Right lobe of liver (tissue), 6 donors: ENCODE results near the gene GRXCR2. TPM values are rescaled to one million over a fixed set of nuclear protein-coding genes. Genes with fewer than 3 reads are reported as not detected.
A peak's percentile ranks its signal among the peaks of the same experiment; 100 is the strongest.
"Not testable (repeated sequence)": the region's sequence is repeated elsewhere in the genome, so short reads cannot be mapped to it uniquely, and the experiment has no call there.

Experiments
- ATAC-seq, 4 donors: fragments of 200-7000 bp; cut with Tn5 transposase; one replicate each; pipeline ENCODE4 v1.9.1; 2020; ENCODE audit warnings: mild to moderate bottlenecking in 4 of 4, moderate library complexity in 4 of 4
- DNase-seq, 3 donors: peaks; one replicate each; pipeline ENCODE4 v3.0.0-alpha.2; 2020
- H3K27ac ChIP-seq, 3 donors: fragments of 200-600 bp; one replicate each; pipeline ENCODE4 v1.8.0; 2022
- H3K27me3 ChIP-seq, 2 donors: fragments of 200-600 bp; one replicate each; pipeline ENCODE4 v1.8.0; 2022
- H3K36me3 ChIP-seq, 4 donors: fragments of 200-600 bp; sonication (generic) in 1 of 4; one replicate each; pipeline versions ENCODE4 v1.5.1 to v1.8.0; 2017 to 2022; ENCODE audit warnings: control low read depth in 1 of 4
- H3K4me1 ChIP-seq, 4 donors: fragments of 200-600 bp; sonication (generic) in 1 of 4; one replicate each; pipeline versions ENCODE4 v1.5.1 to v1.8.0; 2017 to 2022; ENCODE audit warnings: control low read depth in 1 of 4
- H3K4me3 ChIP-seq, 3 donors: fragments of 200-600 bp; one replicate each; pipeline ENCODE4 v1.8.0; 2022
- H3K9me3 ChIP-seq, 4 donors: fragments of 200-600 bp; sonication (generic) in 1 of 4; one replicate each; pipeline versions ENCODE4 v1.5.1 to v1.8.0; 2017 to 2022; ENCODE audit warnings: control low read depth in 1 of 4
- POLR2A ChIP-seq: fragments of 450-650 bp; IDR thresholded peaks from one replicate; pipeline ENCODE4 v1.6.1; 2017; ENCODE audit warnings: antibody characterized with exemption, mild to moderate bottlenecking
- WGBS: methylation state at CpG from one replicate; pipeline ENCODE4 v1.1.6; 2018; ENCODE audit warnings: low coverage, low lambda C conversion rate; ENCODE audit not compliant: insufficient coverage; ENCODE audit errors: missing lambda C conversion rate; 5-methylcytosine and 5-hydroxymethylcytosine counted together
- intact Hi-C, 2 donors: fragments of 100-400 bp; cut with DNase I; formaldehyde crosslinking; loops; one replicate each; pipeline versions ENCODE4 v1.11.2 to v1.14.1; 2022
- total RNA-seq, 6 experiments: library from RNA; depleted of rRNA in 2 of 6; stranded (reverse); fragments of >200 nt in 2 of 6; fragmentation: NEBNext Ultra II Directional in 3 of 6; extraction: Animal tissue kit (Norgen Biotek cat#: 25700) in 3 of 6; gene quantifications; one replicate each; pipeline versions ENCODE4 v1.1.0 to v1.2.4, GENCODE V29; 2016 to 2023
- TF ChIP-seq, protein P1 (sequence below), 4 donors: fragments of 200-600 bp in 3 of 4; fragments of 450-650 bp in 1 of 4; IDR thresholded peaks; one replicate each; pipeline versions ENCODE4 v1.5.1 to v1.8.0; 2016 to 2022; ENCODE audit warnings: antibody characterized with exemption in 4 of 4, mild to moderate bottlenecking in 2 of 4
- donor health status: DM: no; HTN: yes; CAD: no.
- donor health status: DM: no; HTN: no; CAD: no.
- donor health status: DM: no; HTN: no; CAD: no.
- donor health status: DM: no; HTN: yes; CAD: no.
- donor health status: DM: no; HTN: yes; CAD: no.

GRXCR2 gene
- total RNA-seq, 6 experiments from 2014 or later: not detected

DNA sequence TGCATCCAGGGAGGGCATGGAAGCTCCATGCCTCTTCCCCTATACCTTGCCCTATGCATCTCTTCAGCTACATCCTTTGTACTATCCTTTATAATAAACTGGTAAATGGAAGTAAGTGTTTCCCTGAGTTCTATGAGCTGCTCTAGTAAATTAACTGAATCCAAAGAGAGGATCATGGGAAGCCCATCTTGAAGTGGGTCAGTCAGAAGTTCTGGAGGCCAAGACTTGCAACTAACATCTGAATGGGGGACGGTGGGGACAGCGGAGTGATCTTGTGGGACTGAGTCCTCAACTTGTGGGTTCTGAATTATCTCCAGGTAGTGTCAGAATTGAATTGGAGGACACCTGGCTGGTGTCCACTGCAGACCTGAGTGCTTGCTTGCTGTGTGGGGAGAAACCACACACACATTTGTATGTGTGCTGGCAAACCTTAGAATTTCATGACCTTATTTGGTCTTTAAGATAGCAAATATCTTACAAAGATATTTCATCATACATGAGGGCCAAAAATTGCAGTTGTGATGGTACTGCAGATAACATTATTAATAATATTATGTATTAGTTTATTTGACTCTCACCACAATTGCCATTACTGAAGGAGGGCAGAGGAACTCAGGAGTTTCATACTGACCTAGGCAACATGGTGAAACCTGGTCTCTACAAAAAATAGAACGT, 32.2 kb downstream of the GRXCR2 start:
- Histone ChIP-seq H3K27ac (no peak overlapping the region), H3K36me3 (no peaks in the 10 kb centered on the region), H3K27me3 (no peaks in the 10 kb centered on the region), H3K4me3 (no peak overlapping the region), H3K4me1 (no peaks in the 10 kb centered on the region), H3K9me3 (no peaks in the 10 kb centered on the region)
- ATAC-seq (no peak), DNase-seq (no peak)
- WGBS: 86% methylated on average over 3 of the region's 3 CpGs
- TF ChIP-seq POLR2A: no peak
- TF ChIP-seq, protein P1, sequence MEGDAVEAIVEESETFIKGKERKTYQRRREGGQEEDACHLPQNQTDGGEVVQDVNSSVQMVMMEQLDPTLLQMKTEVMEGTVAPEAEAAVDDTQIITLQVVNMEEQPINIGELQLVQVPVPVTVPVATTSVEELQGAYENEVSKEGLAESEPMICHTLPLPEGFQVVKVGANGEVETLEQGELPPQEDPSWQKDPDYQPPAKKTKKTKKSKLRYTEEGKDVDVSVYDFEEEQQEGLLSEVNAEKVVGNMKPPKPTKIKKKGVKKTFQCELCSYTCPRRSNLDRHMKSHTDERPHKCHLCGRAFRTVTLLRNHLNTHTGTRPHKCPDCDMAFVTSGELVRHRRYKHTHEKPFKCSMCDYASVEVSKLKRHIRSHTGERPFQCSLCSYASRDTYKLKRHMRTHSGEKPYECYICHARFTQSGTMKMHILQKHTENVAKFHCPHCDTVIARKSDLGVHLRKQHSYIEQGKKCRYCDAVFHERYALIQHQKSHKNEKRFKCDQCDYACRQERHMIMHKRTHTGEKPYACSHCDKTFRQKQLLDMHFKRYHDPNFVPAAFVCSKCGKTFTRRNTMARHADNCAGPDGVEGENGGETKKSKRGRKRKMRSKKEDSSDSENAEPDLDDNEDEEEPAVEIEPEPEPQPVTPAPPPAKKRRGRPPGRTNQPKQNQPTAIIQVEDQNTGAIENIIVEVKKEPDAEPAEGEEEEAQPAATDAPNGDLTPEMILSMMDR (IDR thresholded peaks at IDR 0.05): no peak
- intact Hi-C loops: no loop called here

DNA sequence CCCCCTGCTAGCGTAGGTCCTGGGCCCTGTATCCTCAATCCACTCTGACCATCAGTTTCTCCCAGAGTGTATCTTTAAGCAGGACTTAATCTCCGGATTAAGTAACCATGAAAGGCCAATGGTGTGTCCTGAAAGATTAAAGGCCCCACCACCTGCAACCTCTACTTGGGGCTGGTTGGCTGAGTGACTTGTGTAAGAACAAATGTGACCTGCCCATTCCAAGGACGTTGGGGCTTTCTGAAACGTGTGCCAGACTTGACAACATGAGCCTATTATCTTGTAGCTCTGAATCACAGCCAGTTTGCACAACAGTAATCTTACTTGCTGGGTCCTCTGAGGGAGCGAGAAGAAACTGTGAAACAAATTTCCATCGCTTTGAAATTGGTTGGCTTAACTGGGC, 34.5 kb downstream of the GRXCR2 start:
- 62% methylated on average over 5 of the region's 6 CpGs for WGBS
- no peaks in the 10 kb centered on the region for H3K36me3 ChIP-seq
- no peaks in the 10 kb centered on the region for H3K27me3 ChIP-seq
- no peaks in the 10 kb centered on the region for H3K9me3 ChIP-seq
- H3K27ac ChIP-seq: no peak overlapping the region
- H3K4me1 ChIP-seq: no peaks in the 10 kb centered on the region
- intact Hi-C loops: no loop called here
- no peak overlapping the region for H3K4me3 ChIP-seq
- TF ChIP-seq, protein P1 (IDR thresholded peaks at IDR 0.05): no peak
- no peak for TF ChIP-seq POLR2A
- DNase-seq (no peak), ATAC-seq (no peak)

DNA sequence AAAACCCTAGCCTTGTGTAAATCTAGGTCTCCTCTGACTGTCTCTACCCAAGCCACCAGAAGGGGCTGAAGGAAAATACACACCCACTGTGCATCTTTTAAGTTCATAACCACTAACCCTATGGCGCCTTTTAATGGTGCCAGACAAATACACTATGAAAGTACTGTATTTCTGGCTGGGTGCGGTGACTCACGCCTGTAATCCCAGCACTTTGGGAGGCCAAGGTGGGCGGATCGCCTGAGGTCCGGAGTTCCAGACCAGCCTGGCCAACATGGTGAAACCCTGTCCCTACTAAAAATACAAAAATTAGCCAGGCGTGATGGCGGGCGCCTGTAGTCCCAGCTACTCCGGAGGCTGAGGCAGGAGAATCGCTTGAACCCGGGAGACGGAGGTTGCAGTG, 36.6 kb downstream of the GRXCR2 start:
- H3K4me3 ChIP-seq, H3K27me3 ChIP-seq, H3K4me1 ChIP-seq, ATAC-seq, intact Hi-C loops, H3K9me3 ChIP-seq, DNase-seq, H3K36me3 ChIP-seq, H3K27ac ChIP-seq: not testable (repeated sequence)
- WGBS: 97% methylated on average over 12 of the region's 13 CpGs

DNA sequence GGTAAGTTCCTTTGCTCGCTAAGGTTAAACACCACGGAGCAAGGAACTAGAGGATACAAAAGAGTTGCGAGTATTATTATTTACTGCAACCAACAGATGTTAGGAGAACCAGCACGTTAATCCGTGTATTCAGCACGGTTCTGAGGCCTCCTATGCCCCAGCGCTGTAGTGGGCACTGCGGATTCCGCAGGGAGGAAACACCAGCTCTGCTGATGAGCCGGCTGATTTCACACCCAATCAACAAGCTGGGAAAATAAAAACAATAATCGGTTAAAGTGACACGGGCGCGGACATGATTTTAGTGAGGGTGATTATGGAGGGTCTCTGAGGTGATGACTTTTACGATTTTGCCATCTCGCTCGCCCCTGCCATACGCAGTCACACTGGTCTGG, 37.0 kb downstream of the GRXCR2 start:
- ATAC-seq (no peak), DNase-seq (no peak)
- intact Hi-C loops: no loop called here
- H3K27ac ChIP-seq: peak overlapping the region; percentile 31 to 56 (median 47)
- H3K9me3 ChIP-seq: no peaks in the 10 kb centered on the region
- TF ChIP-seq, protein P1 (IDR thresholded peaks at IDR 0.05): no peak
- TF ChIP-seq POLR2A: no peak
- no peaks in the 10 kb centered on the region for H3K27me3 ChIP-seq
- 71% methylated on average over 11 of the region's 18 CpGs for WGBS
- peak overlapping the region; percentile 67 to 72 (median 72) for H3K4me3 ChIP-seq
- H3K4me1 ChIP-seq: peaks cover 0 to 2% (median 0%) of the 10 kb centered on the region in 4 donors
- no peaks in the 10 kb centered on the region for H3K36me3 ChIP-seq

DNA sequence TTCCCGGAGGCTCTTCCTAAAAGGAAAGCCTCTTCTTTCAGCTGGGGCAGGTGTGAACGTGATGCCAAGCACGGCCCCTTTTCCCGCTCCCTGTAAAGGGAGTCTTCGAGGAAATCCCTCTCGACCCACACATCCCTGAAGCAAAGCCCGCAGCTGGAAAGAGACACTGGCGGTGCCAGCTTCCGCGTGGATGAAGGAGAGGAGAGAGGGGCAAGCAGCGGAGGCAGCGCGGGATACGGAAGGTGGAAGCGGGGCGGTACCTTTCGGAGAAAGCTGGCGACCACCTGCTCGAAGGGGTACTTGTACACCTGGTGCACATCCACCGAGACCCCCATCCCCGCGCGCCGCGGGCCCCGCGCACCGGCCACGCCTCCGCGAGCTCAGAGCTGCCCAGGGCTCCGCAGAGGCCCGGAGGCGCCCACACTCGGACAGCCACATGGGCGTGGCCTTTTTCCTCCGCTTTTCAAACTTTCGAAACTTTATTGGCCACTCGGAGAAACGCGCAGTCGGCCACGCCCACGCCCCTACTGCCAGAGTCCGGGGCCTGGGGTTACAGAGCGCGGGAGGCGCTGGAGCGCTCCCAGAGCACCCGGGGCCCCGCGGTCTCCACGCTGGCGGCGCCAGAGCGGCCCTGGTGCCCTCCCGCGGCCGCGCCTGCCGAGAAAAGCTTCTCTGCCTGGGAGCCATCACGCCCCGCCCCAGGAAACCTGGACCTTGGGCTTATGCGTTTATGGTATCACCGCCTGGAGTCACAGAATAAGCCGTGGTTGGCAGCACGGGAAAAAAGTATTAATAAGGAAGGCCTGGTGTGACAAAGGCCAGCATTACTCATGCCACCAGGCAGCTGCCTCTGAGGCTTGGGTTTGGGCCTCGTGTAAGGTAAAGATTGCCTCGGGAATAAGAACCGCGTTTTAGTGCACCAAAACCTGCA, 37.6 kb downstream of the GRXCR2 start, which contains the start of gene PRELID2:
TSS of gene PRELID2 (minus strand) at position 426 of the 931 bp plus-strand sequence. CDS start at position 335, 91 bp downstream.
- 2% methylated on average over 38 of the region's 71 CpGs for WGBS
- intact Hi-C loops: no loop called here
- no peaks in the 10 kb centered on the region for H3K27me3 ChIP-seq
- ATAC-seq (peak; percentile 95 to 98 (median 98)), DNase-seq (peak; percentile 92 to 93 (median 93))
- H3K4me1 ChIP-seq: peaks cover 0 to 8% (median 3%) of the 10 kb centered on the region in 4 donors
- no peaks in the 10 kb centered on the region for H3K36me3 ChIP-seq
- H3K27ac ChIP-seq: peak within 1 kb of the TSS; percentile 31 to 56 (median 47)
- peak within 1 kb of the TSS; percentile 67 to 72 (median 72) for H3K4me3 ChIP-seq
- no peaks in the 10 kb centered on the region for H3K9me3 ChIP-seq
- TF ChIP-seq, protein P1 (IDR thresholded peaks at IDR 0.05): peak in 2 of 4 donors; percentile 15 to 29
- TF ChIP-seq POLR2A: peak; percentile 81
